Measurements from ENCODE around the gene RFX4. TPM values are rescaled to one million over a fixed set of nuclear protein-coding genes. Genes with fewer than 3 reads are reported as not detected.

The RFX4 gene
- total and polyA plus RNA-seq, 10 of the 15 experiments (the other 5 are each of a cell fraction or from before 2014, with no cell fraction given) = 0.02 to 0.23 TPM; not detected in 8

DNA sequence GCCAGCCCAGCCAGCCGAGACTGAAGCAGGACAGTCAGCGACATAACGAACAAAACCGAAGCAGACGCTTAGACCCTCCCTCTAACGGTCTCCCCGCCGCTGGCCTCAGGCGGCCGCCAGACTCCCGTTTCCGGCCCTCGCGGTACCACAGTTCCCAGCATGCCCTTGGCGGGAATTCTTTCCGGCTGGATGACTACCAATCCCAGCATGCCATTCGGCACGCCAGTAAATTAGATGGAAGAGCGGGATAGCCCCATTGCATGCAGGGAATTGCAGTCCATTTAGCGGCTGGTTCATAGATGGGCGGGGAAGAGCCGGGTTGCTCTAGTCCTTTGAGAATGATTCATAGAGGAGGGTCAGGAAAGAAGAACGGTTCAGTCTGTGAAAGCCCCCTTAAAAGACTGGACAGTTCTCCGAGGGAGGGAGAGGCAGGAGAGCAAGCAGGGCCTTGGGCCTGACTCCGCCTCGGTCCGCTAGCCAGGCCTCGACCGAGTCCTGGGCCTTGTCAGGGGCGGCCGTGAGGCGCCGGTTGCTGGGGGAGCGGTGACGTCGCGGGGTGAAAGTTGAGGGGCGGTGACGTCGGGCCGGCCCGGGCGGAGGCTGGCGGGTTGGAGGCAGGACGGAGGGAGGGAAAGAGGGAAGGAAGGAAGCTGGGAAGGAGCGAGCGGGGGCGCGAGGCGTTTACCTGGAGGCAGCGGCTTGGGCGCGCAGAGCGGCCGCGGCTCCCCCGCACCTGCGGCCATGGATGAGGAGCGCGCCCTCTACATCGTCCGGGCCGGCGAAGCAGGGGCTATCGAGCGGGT lies 191.4 kb downstream of the RFX4 start, which contains the start of gene RIC8B (continued):
- TF ChIP-seq CBFB (IDR thresholded peaks at IDR 0.05; ENCODE audit: low read depth) (peak; percentile 68; the same call in 1 of the 2 replicates), SMAD5 (IDR thresholded peaks at IDR 0.05; ENCODE audit: low read depth) (0 out of 2 replicates have a peak, but pooled peaks have one; percentile 36), EP300 (IDR thresholded peaks at IDR 0.05; ENCODE audit: borderline replicate concordance in 1 of 2, control insufficient read depth in 1 of 2, low read depth in 2 of 2, low read length in 2 of 2) (peak in 1 of 2 experiments; percentile 61; a peak in 2 of 4 replicates), CREB1 (IDR thresholded peaks at IDR 0.05; ENCODE audit: low read depth) (peak; percentile 93), YBX1 (IDR thresholded peaks at IDR 0.05) (no peak), MXI1 (IDR thresholded peaks at IDR 0.05; ENCODE audit: low read depth, low read length) (peak; percentile 78)
- TF ChIP-seq, protein P1, sequence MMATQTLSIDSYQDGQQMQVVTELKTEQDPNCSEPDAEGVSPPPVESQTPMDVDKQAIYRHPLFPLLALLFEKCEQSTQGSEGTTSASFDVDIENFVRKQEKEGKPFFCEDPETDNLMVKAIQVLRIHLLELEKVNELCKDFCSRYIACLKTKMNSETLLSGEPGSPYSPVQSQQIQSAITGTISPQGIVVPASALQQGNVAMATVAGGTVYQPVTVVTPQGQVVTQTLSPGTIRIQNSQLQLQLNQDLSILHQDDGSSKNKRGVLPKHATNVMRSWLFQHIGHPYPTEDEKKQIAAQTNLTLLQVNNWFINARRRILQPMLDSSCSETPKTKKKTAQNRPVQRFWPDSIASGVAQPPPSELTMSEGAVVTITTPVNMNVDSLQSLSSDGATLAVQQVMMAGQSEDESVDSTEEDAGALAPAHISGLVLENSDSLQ (IDR thresholded peaks at IDR 0.05) = peak; percentile 68
- TF ChIP-seq, protein P2, sequence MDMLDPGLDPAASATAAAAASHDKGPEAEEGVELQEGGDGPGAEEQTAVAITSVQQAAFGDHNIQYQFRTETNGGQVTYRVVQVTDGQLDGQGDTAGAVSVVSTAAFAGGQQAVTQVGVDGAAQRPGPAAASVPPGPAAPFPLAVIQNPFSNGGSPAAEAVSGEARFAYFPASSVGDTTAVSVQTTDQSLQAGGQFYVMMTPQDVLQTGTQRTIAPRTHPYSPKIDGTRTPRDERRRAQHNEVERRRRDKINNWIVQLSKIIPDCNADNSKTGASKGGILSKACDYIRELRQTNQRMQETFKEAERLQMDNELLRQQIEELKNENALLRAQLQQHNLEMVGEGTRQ (IDR thresholded peaks at IDR 0.05; ENCODE audit: borderline replicate concordance, low read depth, low read length) = no peak
- TF ChIP-seq, protein P3, sequence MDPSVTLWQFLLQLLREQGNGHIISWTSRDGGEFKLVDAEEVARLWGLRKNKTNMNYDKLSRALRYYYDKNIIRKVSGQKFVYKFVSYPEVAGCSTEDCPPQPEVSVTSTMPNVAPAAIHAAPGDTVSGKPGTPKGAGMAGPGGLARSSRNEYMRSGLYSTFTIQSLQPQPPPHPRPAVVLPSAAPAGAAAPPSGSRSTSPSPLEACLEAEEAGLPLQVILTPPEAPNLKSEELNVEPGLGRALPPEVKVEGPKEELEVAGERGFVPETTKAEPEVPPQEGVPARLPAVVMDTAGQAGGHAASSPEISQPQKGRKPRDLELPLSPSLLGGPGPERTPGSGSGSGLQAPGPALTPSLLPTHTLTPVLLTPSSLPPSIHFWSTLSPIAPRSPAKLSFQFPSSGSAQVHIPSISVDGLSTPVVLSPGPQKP (IDR thresholded peaks at IDR 0.05; ENCODE audit: low read depth, low read length) = peak; percentile 90
- TF ChIP-seq, protein P4, sequence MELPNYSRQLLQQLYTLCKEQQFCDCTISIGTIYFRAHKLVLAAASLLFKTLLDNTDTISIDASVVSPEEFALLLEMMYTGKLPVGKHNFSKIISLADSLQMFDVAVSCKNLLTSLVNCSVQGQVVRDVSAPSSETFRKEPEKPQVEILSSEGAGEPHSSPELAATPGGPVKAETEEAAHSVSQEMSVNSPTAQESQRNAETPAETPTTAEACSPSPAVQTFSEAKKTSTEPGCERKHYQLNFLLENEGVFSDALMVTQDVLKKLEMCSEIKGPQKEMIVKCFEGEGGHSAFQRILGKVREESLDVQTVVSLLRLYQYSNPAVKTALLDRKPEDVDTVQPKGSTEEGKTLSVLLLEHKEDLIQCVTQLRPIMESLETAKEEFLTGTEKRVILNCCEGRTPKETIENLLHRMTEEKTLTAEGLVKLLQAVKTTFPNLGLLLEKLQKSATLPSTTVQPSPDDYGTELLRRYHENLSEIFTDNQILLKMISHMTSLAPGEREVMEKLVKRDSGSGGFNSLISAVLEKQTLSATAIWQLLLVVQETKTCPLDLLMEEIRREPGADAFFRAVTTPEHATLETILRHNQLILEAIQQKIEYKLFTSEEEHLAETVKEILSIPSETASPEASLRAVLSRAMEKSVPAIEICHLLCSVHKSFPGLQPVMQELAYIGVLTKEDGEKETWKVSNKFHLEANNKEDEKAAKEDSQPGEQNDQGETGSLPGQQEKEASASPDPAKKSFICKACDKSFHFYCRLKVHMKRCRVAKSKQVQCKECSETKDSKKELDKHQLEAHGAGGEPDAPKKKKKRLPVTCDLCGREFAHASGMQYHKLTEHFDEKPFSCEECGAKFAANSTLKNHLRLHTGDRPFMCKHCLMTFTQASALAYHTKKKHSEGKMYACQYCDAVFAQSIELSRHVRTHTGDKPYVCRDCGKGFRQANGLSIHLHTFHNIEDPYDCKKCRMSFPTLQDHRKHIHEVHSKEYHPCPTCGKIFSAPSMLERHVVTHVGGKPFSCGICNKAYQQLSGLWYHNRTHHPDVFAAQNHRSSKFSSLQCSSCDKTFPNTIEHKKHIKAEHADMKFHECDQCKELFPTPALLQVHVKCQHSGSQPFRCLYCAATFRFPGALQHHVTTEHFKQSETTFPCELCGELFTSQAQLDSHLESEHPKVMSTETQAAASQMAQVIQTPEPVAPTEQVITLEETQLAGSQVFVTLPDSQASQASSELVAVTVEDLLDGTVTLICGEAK (IDR thresholded peaks at IDR 0.05; ENCODE audit: borderline replicate concordance) = peak; percentile 81; the same call in 1 of the 2 replicates
- TF ChIP-seq, protein P5, sequence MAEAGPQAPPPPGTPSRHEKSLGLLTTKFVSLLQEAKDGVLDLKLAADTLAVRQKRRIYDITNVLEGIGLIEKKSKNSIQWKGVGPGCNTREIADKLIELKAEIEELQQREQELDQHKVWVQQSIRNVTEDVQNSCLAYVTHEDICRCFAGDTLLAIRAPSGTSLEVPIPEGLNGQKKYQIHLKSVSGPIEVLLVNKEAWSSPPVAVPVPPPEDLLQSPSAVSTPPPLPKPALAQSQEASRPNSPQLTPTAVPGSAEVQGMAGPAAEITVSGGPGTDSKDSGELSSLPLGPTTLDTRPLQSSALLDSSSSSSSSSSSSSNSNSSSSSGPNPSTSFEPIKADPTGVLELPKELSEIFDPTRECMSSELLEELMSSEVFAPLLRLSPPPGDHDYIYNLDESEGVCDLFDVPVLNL (IDR thresholded peaks at IDR 0.05; ENCODE audit: low read depth, low read length) = peak; percentile 75
- TF ChIP-seq, protein P6, sequence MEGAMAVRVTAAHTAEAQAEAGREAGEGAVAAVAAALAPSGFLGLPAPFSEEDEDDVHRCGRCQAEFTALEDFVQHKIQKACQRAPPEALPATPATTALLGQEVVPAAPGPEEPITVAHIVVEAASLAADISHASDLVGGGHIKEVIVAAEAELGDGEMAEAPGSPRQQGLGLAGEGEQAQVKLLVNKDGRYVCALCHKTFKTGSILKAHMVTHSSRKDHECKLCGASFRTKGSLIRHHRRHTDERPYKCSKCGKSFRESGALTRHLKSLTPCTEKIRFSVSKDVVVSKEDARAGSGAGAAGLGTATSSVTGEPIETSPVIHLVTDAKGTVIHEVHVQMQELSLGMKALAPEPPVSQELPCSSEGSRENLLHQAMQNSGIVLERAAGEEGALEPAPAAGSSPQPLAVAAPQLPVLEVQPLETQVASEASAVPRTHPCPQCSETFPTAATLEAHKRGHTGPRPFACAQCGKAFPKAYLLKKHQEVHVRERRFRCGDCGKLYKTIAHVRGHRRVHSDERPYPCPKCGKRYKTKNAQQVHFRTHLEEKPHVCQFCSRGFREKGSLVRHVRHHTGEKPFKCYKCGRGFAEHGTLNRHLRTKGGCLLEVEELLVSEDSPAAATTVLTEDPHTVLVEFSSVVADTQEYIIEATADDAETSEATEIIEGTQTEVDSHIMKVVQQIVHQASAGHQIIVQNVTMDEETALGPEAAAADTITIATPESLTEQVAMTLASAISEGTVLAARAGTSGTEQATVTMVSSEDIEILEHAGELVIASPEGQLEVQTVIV (IDR thresholded peaks at IDR 0.05; ENCODE audit: borderline replicate concordance, partially characterized antibody) = peak; percentile 83

All from GM12878 (cell line).